BE2C (cell line): Measurements from ENCODE around the gene SUMF2. TPM values are rescaled to one million over a fixed set of nuclear protein-coding genes. Genes with fewer than 3 reads are reported as not detected.
"Not testable (repeated sequence)": the region's sequence is repeated elsewhere in the genome, so short reads cannot be mapped to it uniquely, and the experiment has no call there.

Experiments used
- DNase-seq: peaks from one replicate; pipeline ENCODE4 v3.0.0-alpha.2; 2020
- H3K27me3 ChIP-seq: fragments of 250-450 bp; sonication (Bioruptor Pico); 2 replicates; pipeline ENCODE4 v1.5.1; 2020; ENCODE audit warnings: mild to moderate bottlenecking
- H3K36me3 ChIP-seq: fragments of 250-450 bp; sonication (Bioruptor Pico); 2 replicates; pipeline ENCODE4 v1.5.1; 2020; ENCODE audit warnings: mild to moderate bottlenecking
- H3K4me1 ChIP-seq: fragments of 250-450 bp; sonication (Bioruptor Pico); 2 replicates; pipeline ENCODE4 v1.5.1; 2020
- H3K4me3 ChIP-seq: 2 replicates; pipeline ENCODE4 v1.5.1; 2011; ENCODE audit warnings: low read depth, low read length
- H3K9me3 ChIP-seq: fragments of 250-450 bp; sonication (Bioruptor Pico); 2 replicates; pipeline ENCODE4 v1.5.1; 2020
- polyA plus RNA-seq: library from polyadenylated mRNA; unstranded; fragments of >200 nt; gene quantifications from one replicate; pipeline ENCODE4 v1.2.1, GENCODE V29; 2012; ENCODE audit warnings: low read depth, missing spikeins; ENCODE audit not compliant: insufficient read length, insufficient read depth
- TF ChIP-seq, protein P1 (sequence below): IDR thresholded peaks from 2 replicates; pipeline ENCODE4 v1.5.1; 2012; ENCODE audit warnings: mild to moderate bottlenecking, low read depth, low read length

The SUMF2 gene
- polyA plus RNA-seq: 72.3 TPM

DNA sequence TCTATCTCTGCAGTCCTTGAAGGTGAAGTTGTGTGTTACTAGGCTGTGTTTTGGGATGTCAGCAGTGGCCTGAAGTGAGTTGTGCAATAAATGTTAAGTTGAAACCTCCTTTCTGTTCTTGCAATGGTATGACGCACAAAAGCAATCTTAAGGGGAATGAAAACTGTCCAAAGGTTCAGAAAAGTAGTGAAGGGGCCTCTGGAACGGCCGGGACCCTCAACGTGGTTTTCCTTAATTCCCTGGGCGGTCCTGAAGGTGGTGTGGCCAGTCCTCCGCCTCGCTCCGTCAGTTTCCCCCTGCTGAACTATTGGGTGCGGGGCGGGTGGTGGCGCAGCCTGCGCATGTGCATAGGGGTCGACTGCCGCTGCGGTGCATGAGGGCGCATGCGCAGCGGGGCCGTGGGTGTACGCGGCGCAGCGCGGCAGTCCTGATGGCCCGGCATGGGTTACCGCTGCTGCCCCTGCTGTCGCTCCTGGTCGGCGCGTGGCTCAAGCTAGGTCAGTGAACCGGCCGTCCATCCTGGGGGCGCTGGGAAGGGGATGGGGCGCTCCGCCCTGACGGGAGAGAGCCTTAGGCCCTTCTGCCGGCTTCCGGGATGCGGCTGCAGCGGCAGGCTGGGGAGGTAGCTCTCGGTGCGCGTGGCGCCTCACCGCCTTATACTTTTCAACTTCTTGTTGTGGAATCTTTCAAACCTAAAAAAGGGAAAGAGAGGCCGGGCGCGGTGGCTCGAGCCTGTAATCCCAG is at the start of gene SUMF2:
TSS of gene SUMF2 (plus strand) at position 405 of the 744 bp plus-strand sequence. CDS start at position 431, 26 bp downstream.
- peak; percentile 93 for DNase-seq
- Histone ChIP-seq H3K9me3 (no peaks in the 10 kb centered on the region), H3K4me3 (peak within 1 kb of the TSS; percentile 93), H3K4me1 (no peaks in the 10 kb centered on the region), H3K36me3 (peaks cover 39% of the 10 kb centered on the region), H3K27me3 (no peaks in the 10 kb centered on the region)
- TF ChIP-seq, protein P1, sequence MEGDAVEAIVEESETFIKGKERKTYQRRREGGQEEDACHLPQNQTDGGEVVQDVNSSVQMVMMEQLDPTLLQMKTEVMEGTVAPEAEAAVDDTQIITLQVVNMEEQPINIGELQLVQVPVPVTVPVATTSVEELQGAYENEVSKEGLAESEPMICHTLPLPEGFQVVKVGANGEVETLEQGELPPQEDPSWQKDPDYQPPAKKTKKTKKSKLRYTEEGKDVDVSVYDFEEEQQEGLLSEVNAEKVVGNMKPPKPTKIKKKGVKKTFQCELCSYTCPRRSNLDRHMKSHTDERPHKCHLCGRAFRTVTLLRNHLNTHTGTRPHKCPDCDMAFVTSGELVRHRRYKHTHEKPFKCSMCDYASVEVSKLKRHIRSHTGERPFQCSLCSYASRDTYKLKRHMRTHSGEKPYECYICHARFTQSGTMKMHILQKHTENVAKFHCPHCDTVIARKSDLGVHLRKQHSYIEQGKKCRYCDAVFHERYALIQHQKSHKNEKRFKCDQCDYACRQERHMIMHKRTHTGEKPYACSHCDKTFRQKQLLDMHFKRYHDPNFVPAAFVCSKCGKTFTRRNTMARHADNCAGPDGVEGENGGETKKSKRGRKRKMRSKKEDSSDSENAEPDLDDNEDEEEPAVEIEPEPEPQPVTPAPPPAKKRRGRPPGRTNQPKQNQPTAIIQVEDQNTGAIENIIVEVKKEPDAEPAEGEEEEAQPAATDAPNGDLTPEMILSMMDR: peak; percentile 9; the same call in 1 of the 2 replicates

DNA sequence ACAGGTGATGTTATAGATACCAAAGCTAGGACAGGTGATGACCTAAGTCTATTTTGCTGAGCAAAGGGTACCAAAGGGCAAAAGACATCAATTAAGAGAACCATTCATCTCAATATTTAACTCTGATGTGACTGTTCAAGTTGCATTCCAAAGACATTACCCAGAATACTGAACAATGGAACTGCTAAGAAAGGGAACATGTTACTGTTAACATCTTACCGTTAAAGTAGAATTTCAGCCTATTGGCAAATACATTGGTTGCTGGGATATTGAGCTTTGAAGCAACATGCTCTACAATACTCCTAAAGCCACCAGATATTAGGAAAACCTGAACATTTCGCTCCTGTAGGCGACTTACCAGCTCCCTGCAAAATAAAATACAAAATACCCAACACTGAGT is 47.1 kb upstream of the SUMF2 start:
- DNase-seq, H3K4me3 ChIP-seq, H3K9me3 ChIP-seq, H3K27me3 ChIP-seq, H3K4me1 ChIP-seq: not testable (repeated sequence)
- peaks cover 18% of the 10 kb centered on the region for H3K36me3 ChIP-seq

DNA sequence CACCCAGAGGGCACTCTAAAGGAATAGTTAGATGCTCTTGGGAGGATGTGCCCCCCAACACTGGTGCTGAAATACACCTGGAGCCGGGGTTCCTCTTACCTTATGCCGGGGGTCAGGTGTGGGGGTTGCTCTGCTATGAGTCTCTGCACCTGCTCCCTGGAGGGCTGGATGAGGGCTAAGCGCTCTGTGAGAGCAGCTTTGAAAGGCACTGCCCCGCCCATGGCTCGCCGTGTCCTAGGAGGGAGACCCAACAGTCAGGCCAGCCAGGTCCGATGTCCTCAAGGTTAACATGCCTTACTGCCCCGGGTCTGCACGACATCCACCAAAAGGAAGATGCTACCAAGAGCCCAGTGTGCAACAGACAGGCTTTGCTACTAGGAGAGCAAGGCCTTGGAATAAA is 44.6 kb upstream of the SUMF2 start:
- Histone ChIP-seq H3K9me3 (no peaks in the 10 kb centered on the region), H3K36me3 (peaks cover 10% of the 10 kb centered on the region)
- TF ChIP-seq, protein P1: no peak

DNA sequence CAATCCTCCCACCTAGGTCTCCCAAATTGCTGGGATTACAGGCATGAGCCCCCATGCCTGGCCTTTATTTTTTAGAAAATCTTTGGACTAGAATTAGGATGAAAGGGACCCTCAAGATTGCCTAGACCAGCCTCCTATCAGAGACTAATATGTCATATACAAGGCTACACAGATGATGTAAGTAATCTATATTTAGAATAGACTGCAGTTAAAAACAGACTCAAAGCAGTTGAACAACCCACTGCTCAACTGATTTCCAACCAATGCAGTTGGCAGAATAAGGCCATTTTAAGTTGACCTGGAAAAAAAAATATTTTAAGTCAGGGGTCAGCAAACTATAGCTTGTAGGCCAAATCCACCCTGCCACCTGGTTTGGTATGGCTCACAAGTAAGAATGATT is 40.6 kb upstream of the SUMF2 start:
- TF ChIP-seq, protein P1: no peak
- Histone ChIP-seq H3K9me3 (no peaks in the 10 kb centered on the region), H3K4me3 (no peak overlapping the region), H3K4me1 (no peaks in the 10 kb centered on the region), H3K36me3 (peaks cover 6% of the 10 kb centered on the region), H3K27me3 (no peaks in the 10 kb centered on the region)
- no peak for DNase-seq

More for the DNA sequence above, 44.6 kb upstream of the SUMF2 start:
- DNase-seq: no peak
- Histone ChIP-seq H3K4me3 (no peak overlapping the region), H3K4me1 (no peaks in the 10 kb centered on the region), H3K27me3 (no peaks in the 10 kb centered on the region)

DNA sequence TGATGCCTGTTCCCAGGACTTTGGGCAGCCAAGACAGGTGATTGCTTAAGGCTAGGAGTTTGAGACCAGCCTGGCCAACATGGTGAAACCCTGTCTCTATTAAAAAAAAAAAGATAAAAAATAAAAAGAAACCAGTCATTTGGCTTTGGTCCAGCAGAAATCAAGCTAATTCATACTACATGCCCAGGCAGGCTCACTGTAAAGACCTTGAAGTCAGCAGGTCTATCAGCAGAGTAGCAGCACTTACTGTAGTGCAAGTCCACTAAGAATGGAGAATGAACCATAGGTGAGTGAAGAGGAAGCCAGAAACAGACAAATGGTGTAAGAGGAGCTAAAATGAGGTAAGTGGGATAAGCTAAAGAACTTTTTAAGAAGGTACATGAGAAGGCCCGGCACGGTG is 37.5 kb upstream of the SUMF2 start:
- Histone ChIP-seq H3K36me3 (peaks cover 17% of the 10 kb centered on the region), H3K4me1 (no peaks in the 10 kb centered on the region), H3K4me3 (no peak overlapping the region), H3K9me3 (no peaks in the 10 kb centered on the region), H3K27me3 (no peaks in the 10 kb centered on the region)
- no peak for DNase-seq
- TF ChIP-seq, protein P1: no peak

DNA sequence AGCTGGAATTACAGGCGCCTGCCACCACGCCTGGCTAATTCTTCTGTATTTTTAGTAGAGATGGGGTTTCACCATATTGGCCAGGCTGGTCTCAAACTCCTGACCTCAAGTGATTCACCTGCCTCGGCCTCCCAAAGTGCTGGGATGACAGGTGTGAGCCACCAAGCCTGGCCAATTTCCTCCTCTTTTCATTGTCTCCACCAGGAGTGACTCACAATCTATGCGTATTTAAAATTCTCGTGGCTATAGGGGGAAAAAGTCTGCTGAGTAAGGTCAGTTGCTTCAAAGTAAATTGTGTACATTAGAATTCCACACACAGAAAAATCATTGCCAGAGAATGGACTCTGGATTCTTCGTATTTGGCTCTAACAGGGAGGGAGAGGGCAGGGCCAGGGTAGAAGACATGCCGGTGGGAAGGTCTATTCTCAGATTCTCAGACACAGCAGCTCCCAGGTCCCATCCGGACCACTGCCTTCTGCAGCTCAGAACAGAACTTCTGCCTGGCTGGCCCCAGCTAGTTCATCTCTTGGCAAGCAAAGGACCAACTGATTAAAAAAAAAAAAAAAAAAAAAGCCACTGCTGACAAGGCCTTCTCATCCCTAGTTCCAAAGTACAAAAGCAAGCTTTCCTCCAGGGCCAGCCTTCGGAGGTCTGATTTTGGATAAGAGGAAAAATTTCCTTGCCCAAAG is 35.0 kb upstream of the SUMF2 start:
- Histone ChIP-seq H3K36me3 (peaks cover 20% of the 10 kb centered on the region), H3K9me3 (no peaks in the 10 kb centered on the region), H3K4me1 (no peaks in the 10 kb centered on the region), H3K27me3 (no peaks in the 10 kb centered on the region), H3K4me3 (no peak overlapping the region)
- TF ChIP-seq, protein P1: no peak
- DNase-seq: no peak
